Suprapubic skin (tissue), 3 donors: ENCODE results near the gene MN1.

Experiments used
- CTCF ChIP-seq, 2 donors: fragments of 200-600 bp in 1 of 2; fragments of 450-650 bp in 1 of 2; sonication (generic) in 1 of 2; IDR thresholded peaks; one replicate each; pipeline ENCODE4 v1.5.1; 2016 to 2019; ENCODE audit warnings: antibody characterized with exemption in 2 of 2, mild to moderate bottlenecking in 1 of 2, moderate library complexity in 1 of 2
- POLR2AphosphoS5 ChIP-seq, 3 donors: sonication (generic); formaldehyde crosslinking; IDR thresholded peaks; one replicate each; pipeline ENCODE4 v1.6.1; 2017; ENCODE audit warnings: antibody characterized with exemption in 3 of 3

DNA sequence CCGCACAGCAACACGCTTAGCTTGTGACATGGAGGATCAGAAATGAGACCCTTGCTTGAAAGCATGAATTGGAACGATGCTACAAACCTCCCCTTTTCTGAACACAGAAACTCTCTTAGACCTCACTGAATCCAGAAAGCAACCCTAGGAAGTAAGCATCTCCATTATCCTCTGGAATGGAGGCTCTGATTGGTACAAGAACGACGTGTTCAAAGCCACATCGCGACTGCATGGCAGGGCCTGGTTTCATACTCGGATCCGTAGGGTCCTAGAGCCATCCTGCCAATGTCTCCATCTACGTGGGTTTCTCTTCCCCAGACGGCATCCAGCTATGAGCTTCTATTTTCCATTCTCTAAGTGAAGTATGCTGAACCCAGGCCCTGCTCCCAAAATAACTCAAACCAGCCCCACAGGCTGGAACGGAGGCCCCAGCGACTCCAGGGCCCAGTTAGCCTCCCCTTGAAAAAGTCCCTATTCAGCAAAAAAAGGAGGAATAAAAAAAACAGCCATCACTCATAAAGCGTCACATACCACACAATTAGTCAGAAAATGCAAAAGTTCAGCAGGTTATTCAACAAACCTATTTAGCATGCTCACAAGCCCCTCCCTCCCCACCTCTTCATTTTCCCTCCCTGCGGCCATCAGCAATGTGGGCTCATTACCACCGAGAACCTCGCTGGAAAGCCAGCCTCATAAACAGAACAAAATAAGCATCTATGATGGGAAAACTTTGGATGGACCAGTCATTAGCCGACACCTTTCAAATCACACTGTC lies 7.1 kb upstream of the MN1 start:
- TF ChIP-seq POLR2AphosphoS5 (IDR thresholded peaks at IDR 0.05) (no peak), CTCF (IDR thresholded peaks at IDR 0.05) (no peak)
